GM19468 (cell line): ENCODE measurements around the gene LHPP.
A peak's percentile ranks its signal among the peaks of the same experiment; 100 is the strongest.

Experiments used
- ATAC-seq: cut with Tn5 transposase; IDR thresholded peaks from one replicate; pipeline ENCODE4 v1.9.1; 2021; ENCODE audit warnings: mild to moderate bottlenecking, moderate library complexity, moderate number of reproducible peaks; ENCODE audit not compliant: unreplicated experiment; ENCODE audit errors: extremely low read depth

Gene LHPP

GRCh38 chr10:124629415-124629814 lies 167.8 kb downstream of the LHPP start:
- ATAC-seq: no peak

- ATAC-seq: no peak
Observed at GRCh38 chr10:124629842-124630241, 168.2 kb downstream of the LHPP start.

GRCh38 chr10:124630551-124630950 lies 168.9 kb downstream of the LHPP start:
- no peak for ATAC-seq

- ATAC-seq: no peak
Observed at GRCh38 chr10:124632064-124632531, 170.5 kb downstream of the LHPP start.

- no peak for ATAC-seq
Observed at GRCh38 chr10:124632566-124632965, 170.9 kb downstream of the LHPP start.

- no peak for ATAC-seq
Observed at GRCh38 chr10:124636271-124636995, 174.8 kb downstream of the LHPP start.

GRCh38 chr10:124637091-124637700 lies 175.6 kb downstream of the LHPP start:
- no peak for ATAC-seq

GRCh38 chr10:124637746-124638145 lies 176.1 kb downstream of the LHPP start:
- no peak for ATAC-seq

- ATAC-seq: no peak
Observed at GRCh38 chr10:124639206-124639605, 177.6 kb downstream of the LHPP start.

- no peak for ATAC-seq
Observed at GRCh38 chr10:124639646-124640045, 178.0 kb downstream of the LHPP start.

GRCh38 chr10:124640056-124640455 lies 178.4 kb downstream of the LHPP start:
- ATAC-seq: no peak

GRCh38 chr10:124640538-124641231 lies 179.1 kb downstream of the LHPP start:
- ATAC-seq: peak; percentile 11

- peak; percentile 22 for ATAC-seq
Observed at GRCh38 chr10:124641282-124642087, 179.9 kb downstream of the LHPP start.

GRCh38 chr10:124642088-124642710 lies 180.6 kb downstream of the LHPP start:
- no peak for ATAC-seq

GRCh38 chr10:124643330-124644009 lies 181.8 kb downstream of the LHPP start:
- ATAC-seq: no peak

- no peak for ATAC-seq
Observed at GRCh38 chr10:124644236-124644635, 182.6 kb downstream of the LHPP start.

- no peak for ATAC-seq
Observed at GRCh38 chr10:124644771-124645415, 183.3 kb downstream of the LHPP start.

- ATAC-seq: no peak
Observed at GRCh38 chr10:124645467-124646095, 184.0 kb downstream of the LHPP start.
